GM12875 (cell line): ENCODE measurements around the gene LRCH1.

ENCODE experiments used
- H3K4me3 ChIP-seq: one replicate; pipeline ENCODE4 v1.5.1; 2011; ENCODE audit warnings: low read depth, low read length, control low read depth
- CTCF ChIP-seq: IDR thresholded peaks from 2 replicates; pipeline ENCODE4 v1.5.1; 2011; ENCODE audit warnings: low read depth, mild to moderate bottlenecking, control low read depth, inconsistent platforms, low read length, moderate library complexity, borderline replicate concordance; ENCODE audit not compliant: insufficient read depth

Gene LRCH1

GRCh38 chr13:46633416-46633815 lies 80.4 kb downstream of the LRCH1 start:
- H3K4me3 ChIP-seq, result no peak overlapping the region
- no peak for TF ChIP-seq CTCF

DNA sequence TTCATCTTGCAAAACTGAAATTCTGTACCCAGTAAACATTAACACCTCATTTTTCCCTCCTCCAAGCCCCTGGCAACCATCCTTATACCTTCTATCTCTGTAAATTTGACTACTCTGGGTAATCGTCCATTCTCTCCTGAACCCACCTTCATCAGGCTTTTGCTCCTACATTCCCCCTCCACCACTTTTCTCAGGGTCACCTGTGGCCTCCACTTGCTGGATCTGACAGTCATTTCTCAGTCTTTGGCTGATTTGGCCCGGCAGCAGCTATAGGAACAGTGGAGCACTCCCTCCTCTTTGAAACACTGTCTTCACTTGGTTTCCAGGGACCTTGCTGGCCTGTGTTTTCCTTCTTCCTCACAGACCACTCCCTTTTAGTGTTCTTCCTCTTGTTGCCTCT lies 83.5 kb downstream of the LRCH1 start:
- no peak overlapping the region for H3K4me3 ChIP-seq
- TF ChIP-seq CTCF, result no peak

DNA sequence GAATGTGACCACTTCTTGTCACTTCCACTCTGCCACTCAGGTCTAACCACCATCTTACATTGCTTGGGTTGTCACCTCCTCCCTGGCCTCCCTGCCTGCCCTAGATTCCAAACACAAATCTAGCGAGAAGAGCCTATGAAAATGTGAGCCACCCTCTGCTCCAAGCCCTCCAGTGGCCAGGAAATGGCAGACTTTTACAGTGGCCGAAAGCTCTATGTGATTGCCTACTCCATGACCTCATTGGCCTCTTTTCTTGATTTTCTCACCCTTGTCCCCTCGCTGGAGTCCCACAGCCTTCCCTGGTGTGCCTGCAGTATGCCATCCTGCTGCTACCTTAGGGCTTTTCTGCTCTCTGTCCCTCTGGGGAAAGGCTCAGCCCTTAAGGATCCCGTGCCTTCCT lies 84.2 kb downstream of the LRCH1 start:
- TF ChIP-seq CTCF, result no peak
- H3K4me3 ChIP-seq, result no peak overlapping the region

DNA sequence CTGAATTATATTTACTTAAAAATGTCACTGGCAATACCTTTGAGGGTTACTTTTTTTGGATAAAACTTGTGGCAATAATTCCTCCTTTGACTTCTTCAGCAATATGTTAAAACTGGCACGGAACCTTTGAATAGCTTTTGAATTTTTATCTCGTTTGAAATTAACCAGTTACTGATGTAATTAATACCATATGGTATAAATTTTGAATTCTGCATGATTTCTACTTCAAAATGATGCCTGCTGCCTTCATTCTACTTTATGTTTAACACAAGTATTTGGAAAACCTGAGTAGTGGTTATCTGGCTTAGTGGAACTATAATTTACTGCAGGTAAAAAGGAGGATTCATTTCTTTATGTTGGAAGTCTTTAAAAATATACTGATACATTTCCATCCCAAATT lies 85.3 kb downstream of the LRCH1 start:
- H3K4me3 ChIP-seq, result no peak overlapping the region
- TF ChIP-seq CTCF, result no peak

DNA sequence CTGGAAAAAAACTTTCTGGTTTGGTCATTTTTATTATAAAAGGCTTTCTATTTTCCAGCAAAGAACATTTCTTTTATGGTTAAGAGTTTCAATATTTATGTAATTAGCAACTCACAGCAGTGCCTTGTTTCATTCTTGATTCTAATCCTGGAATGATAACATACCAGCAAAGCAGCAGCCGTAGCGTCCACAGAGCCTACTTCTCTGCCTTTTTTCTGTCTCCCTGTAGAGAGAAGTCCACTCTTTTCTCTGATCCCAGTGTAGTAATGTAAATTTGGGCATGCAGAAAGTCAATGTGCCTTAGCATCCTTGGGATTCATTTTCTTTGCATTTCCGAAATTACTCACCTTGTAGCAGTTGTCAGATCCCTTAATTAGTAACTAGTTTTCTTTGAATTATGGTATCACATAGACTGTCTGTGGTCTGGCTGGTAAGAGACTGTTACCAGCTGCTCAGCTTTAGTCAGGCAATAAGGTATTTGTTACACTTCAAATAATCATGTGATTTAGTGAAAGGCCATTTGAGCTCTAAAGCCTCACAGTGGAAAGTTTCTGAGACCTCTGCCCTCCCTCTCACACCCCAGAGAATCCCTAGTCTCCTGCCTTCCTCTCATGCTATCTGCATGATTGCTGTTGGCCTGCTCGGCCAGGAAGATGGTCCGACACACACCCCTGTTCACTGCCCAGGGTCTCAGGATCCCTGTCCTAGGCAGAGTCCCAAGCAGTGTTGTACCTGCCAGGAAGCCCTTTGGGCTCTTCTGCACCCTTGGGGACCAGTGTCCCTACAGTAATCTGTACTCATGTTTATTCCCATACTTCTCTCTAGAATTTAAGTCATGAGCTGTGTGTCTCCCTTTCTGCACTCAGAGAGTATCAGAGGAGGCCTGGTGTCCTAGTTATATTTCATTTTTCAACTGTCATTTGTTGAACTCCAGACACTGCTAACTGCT lies 86.3 kb downstream of the LRCH1 start:
- TF ChIP-seq CTCF, result no peak

DNA sequence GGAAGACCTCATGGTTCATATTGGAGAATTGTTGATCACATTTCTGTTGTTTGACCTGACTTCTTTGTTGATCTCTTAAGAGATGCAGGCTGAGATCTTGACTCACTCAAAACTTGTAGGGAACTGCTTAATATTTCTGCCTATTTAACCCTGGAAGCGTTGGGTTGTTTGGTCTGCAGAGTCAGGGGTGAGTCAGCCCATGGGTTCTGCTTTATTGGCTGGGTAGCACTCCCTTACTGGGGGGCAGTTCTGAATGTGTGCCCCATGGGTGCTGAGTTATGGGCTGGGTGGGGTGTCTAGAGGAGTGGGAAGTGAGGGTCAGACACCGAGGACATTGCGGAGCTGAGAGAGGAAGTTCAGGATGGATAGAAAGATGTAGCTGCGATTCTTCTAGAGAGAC lies 87.9 kb downstream of the LRCH1 start:
- no peak for TF ChIP-seq CTCF
- H3K4me3 ChIP-seq, result no peak overlapping the region

More for the DNA sequence above, 86.3 kb downstream of the LRCH1 start:
- no peak overlapping the region for H3K4me3 ChIP-seq

DNA sequence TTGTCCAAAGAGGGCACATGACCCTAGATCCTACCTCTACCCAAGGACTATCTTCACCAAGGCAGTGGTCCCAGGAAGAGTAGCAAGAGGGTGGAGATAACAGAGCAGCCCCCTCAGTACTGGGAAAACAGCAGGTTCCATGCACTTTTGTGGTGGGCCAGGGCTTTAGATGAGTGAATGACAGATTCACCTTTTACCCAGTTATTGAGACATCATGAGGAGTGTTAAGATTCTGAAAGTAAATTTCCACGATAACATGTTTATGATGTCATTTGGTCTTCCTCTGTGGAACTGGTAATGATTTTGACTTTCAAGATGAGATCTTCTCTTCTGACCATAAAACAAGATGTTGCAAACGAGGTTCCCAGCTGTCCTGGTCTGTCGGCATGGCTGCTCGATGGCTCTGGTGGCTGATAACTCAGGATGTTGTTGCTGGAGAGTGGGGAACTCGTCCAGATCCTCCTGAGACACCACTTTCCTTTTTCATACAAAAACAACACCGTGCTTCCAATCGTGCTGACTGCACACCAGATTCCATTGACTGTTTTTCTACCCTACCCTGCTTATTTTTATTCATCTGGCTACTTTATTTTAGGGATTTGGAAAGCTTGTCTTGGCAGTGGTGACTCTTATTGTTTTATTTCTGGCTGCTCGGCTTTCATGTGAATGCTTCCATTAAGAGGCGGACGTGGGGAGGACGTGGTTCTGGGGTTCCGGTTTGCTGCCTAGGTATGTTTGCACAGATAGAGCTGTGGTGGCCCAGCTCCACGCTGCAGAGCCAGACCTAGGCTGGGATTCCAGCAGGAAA lies 88.5 kb downstream of the LRCH1 start:
- no peak for TF ChIP-seq CTCF
- H3K4me3 ChIP-seq, result no peak overlapping the region
